HG03378 (cell line): ENCODE data around the gene RAC2.

ENCODE experiments used
- ATAC-seq: cut with Tn5 transposase; IDR thresholded peaks from one replicate; pipeline ENCODE4 v1.9.1; 2021; ENCODE audit warnings: mild to moderate bottlenecking, moderate library complexity; ENCODE audit not compliant: unreplicated experiment

Gene RAC2

GRCh38 chr22:37276776-37277175 lies 32.7 kb upstream of the RAC2 start:
- ATAC-seq = no peak

- ATAC-seq = no peak
Measured at GRCh38 chr22:37275622-37276021, 31.6 kb upstream of the RAC2 start.

- no peak for ATAC-seq
Measured at GRCh38 chr22:37275134-37275533, 31.1 kb upstream of the RAC2 start.

DNA sequence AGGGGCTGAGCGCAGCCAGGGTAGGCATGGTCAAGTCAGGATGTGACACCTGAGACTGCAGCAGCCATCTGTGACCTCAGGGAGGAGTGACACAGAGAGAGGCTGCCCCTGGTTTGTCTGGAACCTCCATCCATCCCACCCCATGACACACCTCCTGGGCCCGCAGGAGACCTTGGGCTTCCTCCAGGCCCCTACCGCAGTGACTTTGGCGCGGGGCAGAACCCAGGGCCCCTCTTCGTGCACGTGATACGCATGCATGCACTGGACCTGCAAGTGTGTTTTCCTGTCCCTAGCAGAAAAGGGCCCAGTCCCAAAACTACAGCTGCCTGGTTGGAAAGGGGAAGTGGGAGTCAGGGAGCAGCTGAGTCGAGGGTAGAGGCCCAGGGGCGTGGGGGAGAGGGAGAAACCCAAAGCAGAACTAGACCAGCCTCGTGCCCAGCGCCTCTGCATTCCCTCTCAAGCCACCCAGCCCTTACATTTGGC lies 30.4 kb upstream of the RAC2 start:
- no peak for ATAC-seq

- no peak for ATAC-seq
Measured at GRCh38 chr22:37273846-37274225, 29.8 kb upstream of the RAC2 start.

DNA sequence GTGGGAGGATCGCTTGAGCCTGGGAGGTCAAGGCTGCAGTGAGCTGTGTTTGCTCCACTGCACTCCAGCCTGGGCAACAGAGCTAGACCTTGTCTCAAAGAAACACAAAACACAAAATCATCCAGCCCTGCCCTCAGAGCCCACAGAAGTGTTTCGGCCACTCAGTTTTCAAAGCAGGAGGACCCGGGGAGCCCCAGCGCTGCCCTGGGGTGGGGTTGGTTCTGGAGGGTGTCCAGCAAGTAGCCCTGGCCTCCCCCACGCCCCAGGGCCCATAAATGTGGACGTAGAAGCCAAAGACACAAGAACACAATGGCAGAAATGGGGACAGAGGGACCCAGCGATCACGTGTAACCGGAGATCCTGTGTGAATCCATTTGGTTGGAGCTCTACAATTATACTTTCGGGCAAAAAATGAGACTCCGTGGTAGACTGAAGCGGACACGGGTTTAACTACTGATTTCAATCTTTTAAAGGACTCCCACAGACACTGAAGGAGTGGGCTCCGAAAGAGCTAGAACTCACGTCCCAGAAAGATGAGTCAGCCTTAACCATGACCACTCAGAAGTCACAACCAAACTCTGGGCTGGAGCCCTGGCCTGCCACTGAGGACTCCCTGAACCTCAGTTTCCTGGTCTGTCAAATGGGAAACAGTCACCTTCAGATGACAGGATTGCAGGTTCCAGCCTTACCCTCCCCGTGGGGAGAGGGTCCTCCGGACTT lies 29.2 kb upstream of the RAC2 start:
- no peak for ATAC-seq

DNA sequence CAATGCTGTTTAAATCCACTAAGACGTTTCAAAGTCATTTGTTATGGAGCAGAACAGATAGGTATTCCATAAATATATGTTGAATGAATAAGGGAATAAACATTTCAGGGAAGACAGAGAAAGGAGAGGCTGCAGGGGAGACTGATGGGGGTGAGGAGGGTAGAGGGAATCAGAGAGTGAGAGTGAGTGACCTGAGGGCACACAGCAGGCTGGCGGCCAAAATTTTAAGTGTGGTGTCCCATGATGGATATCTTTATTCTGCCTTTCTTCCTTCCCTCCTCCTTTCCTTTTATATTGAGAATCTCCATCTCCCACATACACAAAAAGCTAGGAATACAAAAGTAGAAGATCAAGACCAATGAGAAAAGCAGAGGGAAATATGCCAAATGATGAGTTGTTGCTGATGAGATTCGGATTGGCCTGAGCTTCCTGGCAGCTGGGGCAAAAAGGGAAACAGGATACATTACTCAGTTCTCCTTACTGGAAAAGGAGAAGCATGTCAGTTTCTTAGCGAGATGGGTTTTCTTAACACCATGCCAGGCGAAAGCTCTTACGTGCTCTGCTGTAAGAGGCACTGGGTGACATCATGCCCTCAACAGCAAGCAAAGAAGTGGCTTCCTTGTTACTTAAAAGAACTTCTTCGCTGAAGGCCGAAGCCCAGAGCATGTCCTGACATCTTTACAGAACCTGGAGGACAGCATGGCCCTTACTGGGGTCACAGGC lies 27.0 kb upstream of the RAC2 start:
- ATAC-seq = no peak

DNA sequence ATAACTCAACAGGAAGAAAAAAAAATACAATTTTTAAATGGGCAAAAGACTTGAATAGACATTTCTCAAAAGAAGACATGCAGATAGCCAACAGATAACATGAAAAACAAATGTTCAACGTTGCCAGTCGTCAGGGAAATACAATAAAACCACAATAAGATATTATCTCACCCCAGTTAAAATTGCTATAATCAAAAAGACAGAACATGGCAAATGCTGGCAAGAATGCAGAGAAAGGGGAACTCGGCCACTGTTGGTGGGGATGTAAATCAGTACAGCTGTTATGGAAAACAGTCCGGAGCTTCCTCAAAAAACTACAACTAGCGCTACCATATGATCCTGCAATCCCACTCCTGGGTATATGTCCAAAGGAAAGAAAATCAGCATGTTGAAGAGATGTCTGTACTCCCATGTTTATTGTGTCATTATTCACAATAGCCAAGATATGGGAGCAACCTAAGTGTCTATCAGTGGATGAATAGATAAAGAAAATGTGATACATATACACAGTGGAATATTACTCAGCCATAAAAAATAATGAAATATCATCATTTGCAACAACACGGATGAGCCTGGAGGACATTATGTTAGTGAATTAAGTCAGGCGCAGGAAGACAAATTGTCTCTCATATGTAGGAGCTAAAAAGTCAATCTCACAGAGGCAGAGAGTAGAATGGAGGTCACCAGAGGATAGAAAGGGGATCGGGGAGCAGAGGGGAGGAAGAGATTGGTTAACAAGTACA lies 26.0 kb upstream of the RAC2 start:
- ATAC-seq = no peak

GRCh38 chr22:37267661-37268413 lies 23.8 kb upstream of the RAC2 start:
- ATAC-seq = no peak

DNA sequence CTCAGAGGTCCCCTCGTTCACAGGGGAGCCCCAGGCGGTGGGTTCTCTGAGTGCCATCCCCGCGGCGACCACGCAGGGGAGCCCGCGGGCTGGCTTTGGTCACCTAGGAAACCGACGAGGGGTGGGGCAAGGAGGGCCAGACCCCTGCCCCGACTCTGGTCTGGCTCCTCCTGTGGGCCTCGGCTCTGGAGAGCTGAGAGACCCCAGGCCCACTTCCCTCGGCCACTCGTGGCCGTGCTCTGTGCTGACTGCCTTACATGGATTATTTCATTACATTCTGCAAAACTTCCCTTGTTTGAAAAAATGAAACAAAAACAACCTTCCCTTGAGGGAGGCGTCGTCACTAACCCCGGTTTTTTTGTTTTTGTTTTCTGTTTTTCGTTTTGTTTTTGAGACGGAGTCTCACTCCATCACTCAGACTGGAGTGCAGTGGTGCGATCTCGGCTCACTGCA lies 23.1 kb upstream of the RAC2 start:
- ATAC-seq = no peak

DNA sequence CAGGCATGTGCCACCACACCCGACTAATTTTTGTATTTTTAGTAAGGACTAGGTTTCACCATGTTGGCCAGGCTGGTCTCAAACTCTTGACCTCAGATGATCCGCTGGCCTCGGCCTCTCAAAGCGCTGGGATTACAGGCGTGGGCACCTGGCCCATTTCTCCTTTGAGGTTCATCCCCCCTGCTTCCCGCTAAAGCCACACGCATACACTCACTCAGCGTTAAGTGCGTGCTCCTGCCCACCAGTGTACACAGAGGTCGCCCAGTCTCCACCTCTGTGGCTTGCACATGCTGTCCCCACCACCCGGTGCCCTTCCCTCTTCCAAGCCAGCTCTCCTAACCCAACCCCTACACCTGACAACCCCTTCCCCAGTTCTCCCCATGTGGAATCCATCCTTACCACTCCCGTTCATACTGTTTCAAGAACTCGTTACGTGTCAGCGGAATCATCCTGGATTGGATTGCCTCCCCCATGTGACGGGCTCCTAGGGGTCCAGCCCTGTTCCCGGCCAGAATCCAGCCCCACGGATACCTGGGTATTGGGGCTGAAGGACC lies 22.6 kb upstream of the RAC2 start:
- ATAC-seq = no peak

GRCh38 chr22:37263966-37264887 lies 20.2 kb upstream of the RAC2 start:
- no peak for ATAC-seq

DNA sequence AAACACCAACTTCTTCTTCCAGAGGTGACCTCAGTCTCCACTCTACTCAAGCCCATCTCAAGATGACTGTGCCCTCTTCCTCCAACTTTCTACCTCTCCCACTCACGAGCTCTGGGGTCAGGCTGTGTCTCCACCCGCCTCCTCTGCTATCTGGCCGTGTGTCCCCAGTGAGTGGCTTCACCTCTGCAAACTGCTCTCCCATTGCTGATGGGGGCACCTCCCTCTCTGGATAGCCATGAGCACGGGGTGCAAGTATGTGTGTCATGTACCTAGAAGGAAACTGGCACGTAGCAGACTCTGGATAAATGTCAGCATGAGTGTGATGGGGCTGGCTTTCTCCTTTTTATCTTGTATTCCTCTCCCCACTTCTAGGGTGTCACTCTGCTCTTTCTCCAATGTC lies 18.3 kb upstream of the RAC2 start:
- ATAC-seq = no peak

- ATAC-seq = no peak
Measured at GRCh38 chr22:37260901-37261336, 16.9 kb upstream of the RAC2 start.

- ATAC-seq = no peak
Measured at GRCh38 chr22:37260155-37260795, 16.2 kb upstream of the RAC2 start.

GRCh38 chr22:37259540-37260029 lies 15.5 kb upstream of the RAC2 start:
- ATAC-seq = no peak

GRCh38 chr22:37258753-37259401 lies 14.8 kb upstream of the RAC2 start:
- no peak for ATAC-seq

- no peak for ATAC-seq
Measured at GRCh38 chr22:37258005-37258752, 14.1 kb upstream of the RAC2 start.
